ENCODE measurements around the gene ZNF75A.
A peak's percentile ranks its signal among the peaks of the same experiment; 100 is the strongest.
"Not testable (repeated sequence)": the region's sequence is repeated elsewhere in the genome, so short reads cannot be mapped to it uniquely, and the experiment has no call there.

The ZNF75A gene

DNA sequence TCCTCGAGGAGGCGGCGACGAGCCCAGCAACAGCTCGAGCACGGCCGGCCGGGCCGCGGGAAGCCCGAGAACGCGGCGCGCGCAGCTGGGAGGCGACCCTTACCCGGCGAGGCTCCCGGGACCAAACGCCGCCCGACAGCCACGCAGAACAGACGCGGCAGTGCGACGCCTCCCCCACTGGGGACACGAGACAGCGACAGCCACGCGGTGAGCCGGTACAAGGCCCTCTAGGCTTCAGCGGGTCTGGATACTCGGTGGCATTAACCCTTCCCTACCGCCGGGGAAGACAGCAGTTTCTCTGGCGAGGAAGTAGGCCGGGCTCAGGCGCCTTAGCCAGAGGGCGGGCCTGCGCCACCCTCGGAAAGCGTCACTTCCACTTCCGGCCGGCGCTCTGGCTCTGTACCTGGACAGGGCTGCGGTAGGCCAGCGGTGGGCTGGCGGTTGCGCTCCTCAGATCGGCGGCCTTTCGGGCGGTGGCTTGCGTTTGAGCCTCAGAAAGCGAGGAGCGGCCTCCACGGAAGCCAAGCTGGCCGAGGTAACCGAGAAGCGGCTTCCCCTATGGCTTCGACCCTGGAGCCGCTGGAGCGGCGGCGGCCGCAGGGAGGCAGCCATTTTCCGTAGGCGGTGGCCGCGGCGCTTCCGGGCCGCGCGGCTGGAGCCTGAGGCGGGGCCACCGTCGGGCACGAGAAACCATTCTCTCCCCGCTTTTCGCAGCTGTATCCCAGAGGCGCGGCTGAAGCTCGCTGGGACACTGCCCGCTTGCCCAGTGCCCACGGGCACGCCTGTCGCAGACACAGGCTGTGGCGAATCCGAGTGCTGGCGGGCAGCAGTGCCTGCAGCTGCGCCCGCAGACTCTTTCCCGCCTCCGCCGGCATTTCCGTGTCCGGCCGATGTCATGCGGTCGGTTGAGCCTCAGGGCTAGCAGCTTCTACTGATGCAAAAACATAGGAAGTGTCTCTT lies at the start of gene ZNF75A, which contains the start of gene TIGD7:
TSS of gene ZNF75A (plus strand) at position 389 of the 960 bp plus-strand sequence. CDS start 2,932 bp downstream, outside the sequence.
TSS of gene TIGD7 (minus strand) at position 322 of the 960 bp plus-strand sequence. CDS start 4,816 bp downstream, outside the sequence.
- peak; percentile 88 for DNase-seq

DNA sequence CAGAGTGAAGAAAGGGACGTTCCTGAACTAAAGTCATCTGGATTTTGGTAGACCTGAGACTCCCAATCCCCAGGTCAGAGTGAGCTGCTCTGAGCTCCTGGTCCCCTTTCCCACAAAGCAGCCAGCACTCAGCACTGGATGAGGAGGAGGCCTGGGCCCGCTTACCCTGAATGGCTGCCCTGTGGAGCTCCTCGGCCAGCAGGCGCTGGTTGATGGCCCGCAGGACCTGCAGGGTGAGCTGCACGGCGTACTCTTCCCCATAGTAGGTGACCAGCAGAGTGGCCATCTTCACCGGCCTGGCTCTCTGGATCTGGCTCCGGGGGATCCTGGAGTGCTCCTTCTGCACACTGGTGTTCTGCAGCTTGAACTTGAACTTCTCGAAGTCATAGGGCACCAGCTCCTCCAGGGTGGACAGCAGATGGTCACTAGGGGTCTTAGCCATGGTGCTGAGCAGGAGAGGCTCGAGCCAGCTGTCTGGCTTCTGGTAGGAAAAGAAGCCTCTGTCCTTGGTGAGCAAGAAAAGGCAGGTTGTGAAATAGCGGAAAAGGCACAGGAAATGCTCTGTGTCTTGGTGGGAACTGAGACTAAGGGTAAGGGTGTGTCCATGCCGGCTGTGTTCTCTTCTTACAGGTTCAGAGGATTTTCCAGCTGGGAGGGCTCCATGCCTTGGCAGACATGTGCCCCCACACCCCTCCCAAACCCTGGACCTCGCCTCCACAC lies 49.0 kb upstream of the ZNF75A start, which contains the start of gene MEFV:
TSS of gene MEFV (minus strand) at position 488 of the 720 bp plus-strand sequence. CDS start at position 442, 46 bp downstream.
- DNase-seq = no peak

DNA sequence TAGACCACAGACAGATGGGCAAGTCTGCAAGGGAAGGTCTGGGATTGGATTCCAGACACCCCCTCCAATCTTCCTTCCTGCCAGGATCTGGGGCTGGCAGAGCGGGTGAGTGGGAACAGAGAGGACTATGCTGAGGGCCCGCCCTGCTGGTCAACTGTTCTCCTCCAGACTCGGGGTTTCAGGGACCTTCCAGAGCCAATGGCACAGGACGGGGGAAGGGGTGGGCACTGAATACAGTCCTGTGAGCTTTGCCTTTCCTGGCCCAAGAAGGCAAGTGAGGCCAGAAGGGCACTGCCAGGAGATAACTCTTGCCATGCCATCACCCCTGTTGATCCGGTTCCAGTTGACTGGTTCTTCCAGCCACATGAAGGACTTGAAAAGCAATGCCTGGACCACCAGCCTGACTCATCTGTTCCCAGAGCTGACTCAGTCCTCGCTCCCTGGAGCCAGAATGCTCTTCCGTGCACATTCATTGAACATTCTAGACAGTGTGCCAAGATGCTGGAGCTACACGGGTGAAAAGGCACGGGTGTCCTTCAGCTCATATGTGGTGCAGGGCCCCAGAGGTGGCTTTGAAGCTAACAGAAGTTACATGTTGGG lies 48.3 kb upstream of the ZNF75A start:
- no peak for DNase-seq

DNA sequence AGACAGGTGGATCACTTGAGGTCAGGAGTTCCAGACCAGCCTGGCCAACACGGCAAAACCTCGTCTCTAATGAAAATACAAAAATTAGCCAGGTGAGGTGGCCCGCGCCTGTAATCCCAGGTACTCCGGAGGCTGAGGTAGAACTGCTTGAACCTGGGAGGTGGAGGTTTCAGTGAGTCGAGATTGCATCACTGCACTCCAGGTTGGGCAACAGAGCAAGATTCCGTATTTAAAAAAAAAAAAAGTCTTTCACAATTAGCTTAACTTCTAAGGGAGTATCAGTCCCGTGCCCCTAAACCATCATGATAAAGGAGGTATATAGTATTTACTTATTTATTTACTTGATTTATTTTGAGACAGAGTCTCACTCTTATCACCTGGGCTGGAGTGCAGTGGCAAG lies 45.5 kb upstream of the ZNF75A start:
- DNase-seq = no peak

DNA sequence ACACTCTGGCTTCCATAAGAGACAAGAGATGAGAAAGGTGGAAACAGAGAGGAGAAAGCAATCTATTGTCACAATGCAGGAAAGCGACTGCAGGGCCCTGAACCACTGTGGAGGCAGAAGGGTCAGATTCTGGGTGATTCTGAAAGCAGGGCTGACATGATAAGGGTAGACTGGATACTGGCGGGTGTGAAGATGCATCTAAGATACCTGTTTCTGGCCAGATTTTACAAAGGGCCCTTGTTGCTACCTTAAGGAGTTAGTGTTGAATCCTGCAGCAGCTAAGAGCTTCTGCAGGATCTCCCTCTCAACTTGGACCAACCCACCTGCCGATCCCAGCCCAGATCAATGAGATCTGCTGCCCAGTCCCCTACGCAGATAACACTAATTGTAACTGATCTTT lies 42.8 kb upstream of the ZNF75A start:
- no peak for DNase-seq

DNA sequence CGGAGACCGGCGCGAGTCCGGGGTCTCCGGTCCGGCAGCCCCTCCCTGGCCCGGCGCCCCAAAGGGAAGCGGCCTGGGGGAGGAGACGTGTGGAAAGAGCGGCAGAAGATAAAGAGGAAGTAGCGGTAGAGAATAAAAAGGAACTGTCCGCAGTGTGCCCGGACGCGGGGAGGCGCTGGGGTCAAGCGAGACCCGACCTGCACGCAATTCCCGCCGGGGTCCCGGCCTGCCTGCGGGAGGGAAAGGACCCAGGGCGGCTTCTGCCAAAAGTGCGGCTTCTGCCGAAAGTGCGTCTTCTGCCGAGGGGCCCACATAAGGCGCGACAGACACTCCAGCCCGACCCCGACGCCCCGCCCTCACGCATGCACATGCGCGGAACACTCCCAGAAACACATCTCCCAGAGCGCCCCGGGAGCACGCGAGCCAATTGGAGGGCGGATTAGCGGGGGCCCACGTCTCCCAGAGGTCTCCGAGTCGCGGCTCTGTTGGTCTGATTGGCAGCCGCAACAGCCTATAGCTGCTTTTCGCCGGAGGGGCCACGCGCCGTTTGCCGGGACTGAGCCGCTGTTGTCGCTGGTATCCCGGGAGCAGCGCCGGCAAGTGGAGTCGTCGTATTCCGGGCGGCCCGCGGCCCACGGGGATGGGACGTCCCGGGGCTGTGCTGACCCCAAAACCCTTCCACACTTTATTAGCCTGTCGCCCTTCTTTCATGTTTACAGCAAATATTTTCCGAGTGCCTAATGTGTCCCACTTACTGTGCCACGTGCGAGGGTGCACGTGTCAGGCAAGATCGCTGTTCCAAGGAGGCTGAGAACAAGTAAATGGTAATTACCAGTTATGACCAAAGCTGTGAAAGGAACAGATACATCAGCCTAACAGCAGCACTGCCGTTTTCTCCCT lies 40.9 kb upstream of the ZNF75A start:
- peak; percentile 99 for DNase-seq

DNA sequence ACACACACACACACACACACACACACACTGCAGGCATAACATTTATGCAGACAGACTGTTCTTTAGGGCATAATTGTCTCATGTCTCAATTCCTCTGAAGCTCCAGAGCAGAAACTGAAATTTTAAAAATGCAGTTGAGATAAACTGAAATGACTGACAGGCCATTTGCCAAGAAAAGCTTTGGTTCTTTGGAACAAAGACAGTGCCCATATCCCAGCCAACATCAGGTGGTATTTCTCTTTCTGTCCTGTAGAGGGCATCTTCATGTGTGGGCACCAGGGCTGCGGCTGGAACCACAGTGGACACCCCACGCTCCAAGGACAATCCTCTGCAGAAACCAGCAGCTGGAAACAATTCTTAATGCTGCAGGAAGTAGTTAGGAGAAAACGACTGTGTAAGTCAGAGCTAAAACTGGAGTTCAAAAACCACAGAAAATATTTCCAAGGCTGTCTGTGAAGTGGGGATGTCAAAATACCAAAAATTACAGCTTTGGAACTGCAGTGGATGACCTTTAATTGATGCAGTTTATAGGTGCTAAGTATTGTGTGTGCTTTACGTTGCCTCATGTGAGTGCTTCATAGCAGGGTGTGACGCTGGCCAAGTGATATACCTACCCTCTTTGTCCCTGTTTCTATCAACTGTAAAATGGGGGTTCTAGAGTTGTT lies 38.3 kb upstream of the ZNF75A start:
- DNase-seq = no peak

DNA sequence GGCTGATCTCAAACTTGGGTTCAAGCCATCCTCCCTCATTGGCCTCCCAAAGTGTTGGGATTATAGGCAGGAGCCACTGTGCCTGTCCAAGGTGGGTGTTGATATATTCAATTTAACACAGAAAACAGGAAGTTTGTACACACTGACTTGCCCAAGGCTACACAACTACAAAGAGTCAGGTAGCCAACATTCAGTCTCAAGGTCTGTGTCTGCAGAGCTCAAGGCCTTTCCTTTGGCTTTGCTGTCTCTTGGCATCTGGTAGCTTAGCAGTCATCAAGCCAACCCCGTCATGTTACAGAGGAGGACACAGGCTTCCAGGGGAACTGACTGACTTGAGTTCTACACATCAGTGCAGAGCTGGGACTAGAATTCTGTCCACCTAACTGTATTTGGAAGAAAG lies 37.0 kb upstream of the ZNF75A start:
- DNase-seq = no peak

DNA sequence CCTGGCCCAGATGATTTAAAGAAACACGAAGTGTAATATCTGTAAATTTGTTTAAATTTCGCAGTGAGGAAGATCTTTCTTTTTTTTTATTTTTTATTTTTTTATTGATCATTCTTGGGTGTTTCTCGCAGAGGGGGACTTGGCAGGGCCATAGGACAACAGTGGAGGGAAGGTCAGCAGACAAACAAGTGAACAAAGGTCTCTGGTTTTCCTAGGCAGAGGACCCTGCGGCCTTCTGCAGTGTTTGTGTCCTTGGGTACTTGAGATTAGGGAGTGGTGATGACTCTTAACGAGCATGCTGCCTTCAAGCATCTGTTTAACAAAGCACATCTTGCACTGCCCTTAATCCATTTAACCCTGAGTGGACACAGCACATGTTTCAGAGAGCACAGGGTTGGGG lies 34.6 kb upstream of the ZNF75A start:
- DNase-seq = not testable (repeated sequence)

DNA sequence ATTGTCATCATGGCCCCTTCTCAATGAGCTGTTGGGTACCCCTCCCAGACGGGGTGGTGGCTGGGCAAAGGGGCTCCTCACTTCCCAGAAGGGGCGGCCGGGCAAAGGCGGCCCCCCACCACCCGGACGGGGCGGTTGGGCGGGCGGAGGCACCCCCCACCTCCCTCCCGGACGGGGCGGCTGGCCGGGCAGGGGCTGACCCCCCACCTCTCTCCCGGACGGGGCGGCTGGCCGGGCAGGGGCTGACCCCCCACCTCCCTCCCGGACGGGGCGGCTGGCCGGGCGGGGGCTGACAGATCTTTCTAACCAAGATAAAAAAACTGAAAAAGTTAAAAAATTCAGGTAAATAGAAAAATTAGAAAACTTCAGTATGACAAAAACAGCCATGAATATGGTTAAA lies 34.0 kb upstream of the ZNF75A start:
- DNase-seq = not testable (repeated sequence)

DNA sequence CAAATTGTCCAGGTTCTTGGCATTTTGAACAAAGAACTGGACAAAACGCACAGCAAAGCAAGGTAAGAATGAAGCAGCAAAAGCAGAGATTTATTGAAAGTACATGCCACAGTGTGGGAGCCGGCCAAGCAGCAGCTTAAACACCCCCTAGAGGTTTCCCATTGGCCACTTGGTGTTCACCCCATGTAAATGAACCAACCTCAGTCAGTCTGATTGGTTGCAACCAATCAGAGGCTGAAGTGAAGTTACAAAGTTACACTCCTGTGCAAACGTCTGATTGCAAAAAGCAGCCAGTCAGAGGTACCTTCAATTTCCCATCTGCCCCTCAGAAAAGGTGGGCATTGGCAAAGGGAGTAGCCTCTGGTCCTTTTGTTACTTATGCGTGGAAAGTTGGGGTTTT lies 30.8 kb upstream of the ZNF75A start:
- DNase-seq = no peak

DNA sequence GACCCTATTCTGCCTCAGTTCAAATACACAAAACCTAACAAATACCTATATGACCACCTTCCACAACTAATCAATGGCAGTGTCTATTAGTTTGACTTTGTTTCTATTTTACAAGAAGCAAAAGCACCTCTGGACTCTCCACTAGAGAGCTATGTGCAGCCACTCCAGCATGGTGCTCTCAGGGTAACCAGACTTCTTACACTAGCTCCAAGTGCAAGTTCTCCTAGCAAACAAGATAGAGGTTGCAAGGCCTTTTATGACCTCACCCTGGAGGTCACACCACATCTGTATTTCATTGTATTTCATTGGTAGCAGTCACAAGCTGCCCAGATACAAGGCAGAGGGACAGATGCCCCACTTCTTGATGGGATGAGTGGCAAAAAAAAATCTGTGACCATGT lies 30.4 kb upstream of the ZNF75A start:
- DNase-seq = no peak

DNA sequence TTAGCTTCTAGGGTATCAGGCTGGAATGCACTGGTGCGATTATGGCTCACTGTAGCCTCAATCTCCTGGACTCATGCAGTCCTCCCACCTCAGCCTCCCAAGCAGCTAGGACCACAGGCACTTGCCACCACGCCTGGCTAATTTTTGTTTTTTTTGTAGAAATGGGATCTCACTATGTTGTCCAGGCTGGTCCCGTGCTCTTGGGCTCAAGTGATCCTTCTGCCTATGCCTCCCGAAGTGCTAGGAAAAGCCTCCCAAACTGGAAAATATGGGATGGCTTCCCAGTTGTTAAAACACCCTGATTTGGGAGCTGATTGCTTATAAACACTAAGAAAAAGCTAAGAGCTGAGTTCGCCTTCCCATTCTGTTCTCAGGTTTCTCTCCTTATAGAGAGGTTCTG lies 28.6 kb upstream of the ZNF75A start:
- DNase-seq = no peak

DNA sequence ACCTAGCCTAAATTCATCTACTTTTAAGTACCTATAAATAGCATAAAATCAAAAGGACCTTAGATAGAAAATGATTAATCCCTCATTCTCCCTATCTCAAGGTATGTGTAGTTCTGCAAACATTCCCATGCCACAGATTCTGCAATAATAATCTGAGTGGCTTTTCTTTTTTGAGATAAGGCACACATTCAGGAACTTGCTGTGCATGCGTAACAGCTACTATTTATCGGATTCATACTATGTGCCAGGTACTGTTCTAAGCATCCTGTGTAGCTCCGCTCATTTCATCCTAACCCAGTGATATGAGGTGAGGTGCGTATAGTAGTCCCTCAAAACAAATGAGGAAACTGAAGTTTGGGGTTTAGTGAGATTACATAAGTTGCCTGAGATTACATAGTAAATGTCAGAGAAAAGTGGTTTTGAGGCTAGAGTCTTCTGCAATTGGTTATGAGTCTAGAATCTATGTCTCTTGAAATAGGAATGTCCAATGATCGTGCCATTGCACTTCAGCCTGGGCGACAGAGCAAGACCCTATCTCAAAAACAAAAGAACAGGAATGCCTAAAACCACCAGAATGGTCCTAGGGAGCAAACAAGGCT lies 24.0 kb upstream of the ZNF75A start:
- DNase-seq = no peak

DNA sequence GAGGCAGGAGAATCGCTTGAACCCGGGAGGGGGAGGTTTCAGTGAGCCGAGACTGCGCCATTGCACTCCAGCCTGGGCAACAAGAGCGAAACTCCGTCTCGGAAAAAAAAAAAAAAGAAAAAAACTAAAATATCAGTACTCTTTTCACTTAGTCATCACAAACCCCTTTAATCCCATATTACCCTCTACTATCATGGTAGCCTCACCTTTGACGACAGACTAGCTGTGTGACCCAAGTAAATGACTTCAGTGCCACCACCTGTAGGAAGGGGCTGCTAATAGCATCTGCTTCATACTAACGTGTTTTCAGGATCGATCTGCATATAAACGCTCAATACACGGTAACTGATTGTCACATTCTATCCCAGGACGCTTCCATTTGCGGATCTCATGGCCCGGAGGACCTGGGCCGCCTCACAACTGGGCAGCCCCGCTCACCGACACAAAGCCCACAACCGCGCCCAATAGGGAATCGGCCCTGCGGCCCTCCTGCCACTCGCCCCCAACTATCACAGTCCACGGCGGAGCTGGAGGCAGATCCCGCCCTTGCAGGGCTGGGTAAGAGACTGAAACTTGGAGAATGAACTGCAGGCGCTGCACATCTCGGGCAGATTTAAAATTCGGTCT lies 23.1 kb upstream of the ZNF75A start:
- no peak for DNase-seq

DNA sequence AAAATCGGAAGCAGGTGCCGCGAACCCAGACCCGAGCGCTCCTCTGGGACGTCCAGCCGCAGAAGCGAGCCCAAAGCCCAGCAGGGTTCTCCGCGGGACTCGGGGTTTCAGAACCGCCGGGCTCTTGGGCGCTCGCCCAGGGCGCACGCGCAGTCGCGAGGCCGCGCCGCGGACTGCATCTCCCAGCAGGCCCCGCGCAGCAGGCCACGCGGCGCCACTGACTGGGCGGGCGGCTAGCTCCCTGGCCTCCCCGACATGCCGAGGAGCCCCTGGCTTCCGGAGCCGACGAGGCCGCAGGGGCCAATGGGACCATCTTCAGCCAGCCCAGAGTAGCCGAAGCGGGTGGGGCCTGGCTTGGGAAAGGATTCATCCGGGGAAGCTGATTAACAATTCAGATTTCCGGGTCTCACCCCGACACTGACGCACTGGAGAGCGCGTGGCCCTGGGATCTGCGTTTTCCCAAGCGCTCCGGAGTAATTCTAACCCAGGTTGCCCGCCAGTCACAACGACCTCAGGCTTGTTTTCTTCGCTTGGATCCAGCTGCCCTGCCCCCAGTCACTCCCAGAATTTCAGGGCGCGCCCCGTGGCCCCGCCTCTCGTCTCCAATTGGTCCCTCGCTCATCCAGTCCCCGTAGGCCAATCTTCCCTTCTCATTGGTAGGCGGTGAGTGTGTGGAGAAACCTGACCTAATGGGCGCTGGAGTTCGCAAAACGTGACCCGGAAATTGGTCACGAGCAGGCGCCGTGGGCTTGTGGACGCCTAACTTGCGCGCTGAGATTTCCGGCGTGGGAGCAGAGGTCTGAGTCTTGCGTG lies 22.4 kb upstream of the ZNF75A start, which contains the start of gene ZNF263:
TSS of gene ZNF263 (plus strand) at position 762 of the 813 bp plus-strand sequence. CDS start 328 bp downstream, outside the sequence.
- peak; percentile 95 for DNase-seq

DNA sequence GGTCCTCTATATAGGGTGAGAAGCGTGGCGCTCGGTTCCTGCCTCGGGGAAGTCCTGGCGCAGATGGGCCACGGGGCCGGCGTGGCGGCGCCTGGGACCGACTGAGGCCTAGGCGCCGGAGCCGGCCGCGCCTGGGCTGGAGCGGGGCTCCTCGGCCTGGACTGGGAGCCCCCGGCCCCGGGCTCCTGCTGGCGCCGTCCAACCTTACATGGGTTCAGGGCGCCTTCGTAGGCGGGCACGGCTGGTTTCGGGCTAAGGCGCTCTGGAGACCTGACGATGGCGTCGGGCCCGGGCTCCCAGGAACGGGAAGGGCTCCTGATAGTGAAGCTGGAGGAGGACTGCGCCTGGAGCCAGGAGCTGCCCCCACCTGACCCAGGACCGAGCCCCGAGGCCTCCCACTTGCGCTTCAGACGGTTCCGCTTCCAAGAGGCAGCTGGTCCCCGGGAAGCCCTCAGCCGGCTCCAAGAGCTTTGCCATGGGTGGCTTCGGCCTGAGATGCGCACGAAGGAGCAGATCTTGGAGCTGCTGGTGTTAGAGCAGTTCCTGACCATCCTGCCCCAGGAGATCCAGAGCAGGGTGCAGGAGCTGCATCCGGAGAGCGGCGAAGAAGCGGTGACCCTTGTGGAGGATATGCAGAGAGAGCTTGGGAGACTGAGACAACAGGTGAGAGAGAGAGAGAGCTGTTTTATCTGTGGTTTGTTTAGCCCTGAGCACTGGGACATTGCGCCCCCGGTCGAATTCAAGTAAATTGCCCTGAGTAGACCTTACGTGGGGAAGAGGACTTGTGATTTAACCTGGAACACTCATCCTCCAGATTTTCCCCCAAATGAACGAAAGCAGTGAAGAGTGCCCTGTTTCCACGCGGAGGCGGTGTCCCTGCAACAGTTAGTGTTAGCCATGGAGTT lies 21.5 kb upstream of the ZNF75A start:
- DNase-seq = no peak

DNA sequence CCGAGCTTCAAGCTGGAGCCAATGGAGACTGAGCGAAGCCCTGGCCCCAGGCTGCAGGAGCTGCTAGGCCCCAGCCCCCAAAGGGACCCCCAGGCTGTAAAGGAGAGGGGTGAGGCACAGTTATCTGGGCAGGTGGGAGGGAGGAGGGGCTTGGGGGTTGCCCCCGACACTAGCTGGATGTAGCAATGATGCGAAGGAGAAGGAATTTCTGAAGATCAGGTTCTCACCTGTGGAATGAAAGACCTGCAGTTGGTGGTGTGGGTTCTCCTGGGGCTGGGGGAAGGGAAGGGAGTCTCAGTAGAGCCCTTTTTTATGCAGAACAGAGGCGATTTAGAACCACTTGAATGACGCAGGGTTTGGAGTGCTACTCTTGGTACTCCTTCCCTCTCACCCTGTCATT lies 20.2 kb upstream of the ZNF75A start:
- DNase-seq = no peak
